OCI-LY3 (cell line): ENCODE data around the gene TEAD1.

ENCODE experiments used
- EZH2phosphoT487 ChIP-seq: fragments of 200-600 bp; shearing (Covaris generic); IDR thresholded peaks from 2 replicates; pipeline ENCODE4 v1.6.1; 2018; ENCODE audit warnings: antibody characterized with exemption, mixed run types, low read depth
- TF ChIP-seq, protein P1 (sequence below): fragments of 200-600, 300-600 bp; sonication (generic); IDR thresholded peaks from 2 replicates; pipeline ENCODE4 v1.5.1; 2014; ENCODE audit warnings: antibody characterized with exemption, low read length, low read depth

DNA sequence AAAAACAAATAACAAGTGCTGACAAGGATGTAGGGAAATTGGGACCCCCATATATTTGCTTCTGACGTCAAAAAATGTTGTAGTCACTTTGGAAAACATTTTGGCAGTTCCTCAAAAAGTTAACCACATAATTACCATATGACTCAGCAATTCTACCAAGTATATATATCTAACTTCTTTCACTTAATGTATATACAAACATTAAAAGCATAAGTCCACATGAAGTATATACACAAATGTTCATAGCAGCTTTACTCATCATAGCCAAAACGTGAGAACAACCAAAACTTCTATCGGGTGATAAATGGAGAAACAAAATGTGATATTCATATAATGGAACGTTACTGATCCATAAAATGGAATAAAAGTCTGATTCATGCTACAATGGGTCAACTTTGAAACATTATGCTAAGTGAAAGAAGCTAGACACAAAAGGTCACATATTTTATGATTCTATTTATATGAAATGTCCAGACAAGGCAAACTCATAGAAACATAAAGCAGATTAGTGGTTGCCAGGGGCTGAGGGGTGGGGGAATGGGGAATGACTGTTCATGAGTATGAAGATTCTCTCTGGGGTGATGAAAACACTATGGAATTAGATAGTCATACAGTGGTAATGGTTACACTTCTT, 48.7 kb upstream of the TEAD1 start:
- TF ChIP-seq, protein P1, sequence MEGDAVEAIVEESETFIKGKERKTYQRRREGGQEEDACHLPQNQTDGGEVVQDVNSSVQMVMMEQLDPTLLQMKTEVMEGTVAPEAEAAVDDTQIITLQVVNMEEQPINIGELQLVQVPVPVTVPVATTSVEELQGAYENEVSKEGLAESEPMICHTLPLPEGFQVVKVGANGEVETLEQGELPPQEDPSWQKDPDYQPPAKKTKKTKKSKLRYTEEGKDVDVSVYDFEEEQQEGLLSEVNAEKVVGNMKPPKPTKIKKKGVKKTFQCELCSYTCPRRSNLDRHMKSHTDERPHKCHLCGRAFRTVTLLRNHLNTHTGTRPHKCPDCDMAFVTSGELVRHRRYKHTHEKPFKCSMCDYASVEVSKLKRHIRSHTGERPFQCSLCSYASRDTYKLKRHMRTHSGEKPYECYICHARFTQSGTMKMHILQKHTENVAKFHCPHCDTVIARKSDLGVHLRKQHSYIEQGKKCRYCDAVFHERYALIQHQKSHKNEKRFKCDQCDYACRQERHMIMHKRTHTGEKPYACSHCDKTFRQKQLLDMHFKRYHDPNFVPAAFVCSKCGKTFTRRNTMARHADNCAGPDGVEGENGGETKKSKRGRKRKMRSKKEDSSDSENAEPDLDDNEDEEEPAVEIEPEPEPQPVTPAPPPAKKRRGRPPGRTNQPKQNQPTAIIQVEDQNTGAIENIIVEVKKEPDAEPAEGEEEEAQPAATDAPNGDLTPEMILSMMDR, result no peak
- no peak for TF ChIP-seq EZH2phosphoT487
